Rectal smooth muscle tissue (tissue), 1 donor: Measurements from ENCODE around the gene STK32C.
A peak's percentile ranks its signal among the peaks of the same experiment; 100 is the strongest.

ENCODE experiments used
- H3K27ac ChIP-seq: one replicate; pipeline ENCODE4 v1.7.0; 2013; ENCODE audit warnings: low read depth, low read length, inconsistent platforms
- H3K27me3 ChIP-seq: one replicate; pipeline ENCODE4 v1.7.0; 2013; ENCODE audit warnings: low read length; ENCODE audit not compliant: control insufficient read depth, insufficient read depth
- H3K36me3 ChIP-seq: one replicate; pipeline ENCODE4 v1.7.0; 2013; ENCODE audit warnings: low read length; ENCODE audit not compliant: control insufficient read depth, insufficient read depth
- H3K4me1 ChIP-seq: one replicate; pipeline ENCODE4 v1.7.0; 2013; ENCODE audit warnings: low read length; ENCODE audit not compliant: control insufficient read depth, insufficient read depth
- H3K4me3 ChIP-seq: one replicate; pipeline ENCODE4 v1.7.0; 2013; ENCODE audit warnings: low read length
- H3K9ac ChIP-seq: one replicate; pipeline ENCODE4 v1.7.0; 2013; ENCODE audit warnings: low read length

STK32C gene

DNA sequence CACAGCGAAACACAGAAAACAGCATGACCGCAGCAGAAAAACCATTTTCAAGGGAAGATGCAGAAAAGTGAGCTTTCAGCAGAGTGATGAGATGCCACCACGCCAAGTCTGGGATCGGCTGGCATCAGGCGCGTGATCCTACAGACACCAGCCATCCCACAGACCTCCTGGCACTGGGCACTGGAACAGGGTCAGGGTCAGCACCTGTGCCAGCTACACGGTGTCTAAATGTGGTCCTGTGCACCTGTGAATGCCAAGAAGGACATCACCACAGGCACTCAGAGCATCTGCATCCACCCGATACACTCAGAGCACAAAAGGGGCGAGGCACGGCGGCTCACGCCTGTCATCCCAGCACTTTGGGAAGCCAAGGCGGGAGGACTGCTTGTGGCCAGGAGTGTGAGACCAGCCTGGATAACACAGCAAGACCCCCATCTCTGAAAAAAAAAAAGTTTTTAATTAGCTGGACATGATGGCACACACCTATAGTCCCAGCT is 31.5 kb downstream of the STK32C start:
- Histone ChIP-seq H3K27ac (no peak overlapping the region), H3K4me1 (peaks cover 12% of the 10 kb centered on the region), H3K27me3 (no peaks in the 10 kb centered on the region), H3K36me3 (no peaks in the 10 kb centered on the region), H3K4me3 (no peak overlapping the region), H3K9ac (no peak overlapping the region)

DNA sequence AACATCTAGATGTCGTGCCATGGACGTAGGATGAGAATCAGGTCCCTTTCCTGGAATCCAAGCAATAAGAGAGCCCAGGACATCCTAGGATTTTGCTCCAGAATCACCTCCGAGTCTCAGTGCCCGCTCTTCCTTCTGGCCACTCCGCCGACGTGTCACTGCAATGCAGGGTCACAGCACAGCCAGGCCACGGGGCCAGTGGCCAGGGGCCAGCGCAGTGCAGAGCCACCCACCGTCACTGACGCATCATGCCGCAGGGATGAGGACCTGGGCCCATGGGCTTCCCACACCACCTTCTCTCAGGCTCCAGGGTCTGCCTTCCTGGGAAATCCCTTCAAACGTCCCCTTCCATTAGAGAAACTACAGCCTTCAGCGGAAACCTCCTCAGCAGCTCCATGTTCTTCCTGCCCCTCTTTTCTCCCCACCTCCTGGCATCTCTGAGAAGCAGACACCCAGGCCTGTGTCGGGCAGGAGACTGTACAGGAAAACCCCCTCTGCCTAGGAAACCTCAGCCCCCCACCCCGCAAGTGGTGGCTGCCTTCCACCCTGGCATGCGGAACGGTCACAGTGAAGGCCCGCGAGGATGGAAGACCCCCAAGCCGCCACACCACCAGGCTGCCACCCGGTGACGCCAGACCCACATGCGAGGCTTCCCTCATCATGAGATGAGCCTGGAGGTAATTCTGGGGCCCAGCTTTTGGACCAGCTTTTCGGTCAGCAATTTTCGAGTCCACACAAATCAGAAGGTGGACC is 32.1 kb downstream of the STK32C start:
- no peak overlapping the region for H3K4me3 ChIP-seq
- no peak overlapping the region for H3K27ac ChIP-seq
- no peaks in the 10 kb centered on the region for H3K36me3 ChIP-seq
- peaks cover 12% of the 10 kb centered on the region for H3K4me1 ChIP-seq
- H3K9ac ChIP-seq: no peak overlapping the region
- no peaks in the 10 kb centered on the region for H3K27me3 ChIP-seq

DNA sequence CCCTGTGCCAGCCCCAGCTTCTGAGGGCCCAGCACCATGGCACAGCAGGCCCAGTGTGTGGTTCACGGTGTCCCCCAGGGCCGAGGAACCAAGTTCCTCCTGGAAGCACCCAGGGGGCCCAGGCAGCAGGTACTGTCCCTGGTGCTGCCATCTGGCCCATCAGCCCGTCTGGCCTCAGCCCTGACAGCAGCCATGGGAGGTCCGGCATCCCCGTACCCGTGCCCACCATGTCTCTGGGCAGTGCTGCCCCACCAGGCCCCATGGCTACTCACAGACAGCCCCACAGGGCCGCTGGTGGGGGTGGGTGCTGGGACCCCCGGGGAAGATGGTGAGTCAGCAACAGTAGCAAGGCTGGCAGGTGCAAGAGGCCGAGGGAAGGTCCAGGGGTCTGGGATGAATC is 32.8 kb downstream of the STK32C start:
- H3K36me3 ChIP-seq: no peaks in the 10 kb centered on the region
- H3K27me3 ChIP-seq: no peaks in the 10 kb centered on the region
- H3K9ac ChIP-seq: no peak overlapping the region
- no peak overlapping the region for H3K27ac ChIP-seq
- H3K4me3 ChIP-seq: no peak overlapping the region
- H3K4me1 ChIP-seq: peaks cover 12% of the 10 kb centered on the region

GRCh38 chr10:132274581-132274980 is 33.2 kb downstream of the STK32C start:
- no peak overlapping the region for H3K27ac ChIP-seq
- H3K4me3 ChIP-seq: no peak overlapping the region
- H3K9ac ChIP-seq: no peak overlapping the region
- H3K4me1 ChIP-seq: peaks cover 12% of the 10 kb centered on the region
- no peaks in the 10 kb centered on the region for H3K27me3 ChIP-seq
- H3K36me3 ChIP-seq: no peaks in the 10 kb centered on the region

GRCh38 chr10:132273966-132274365 is 33.8 kb downstream of the STK32C start:
- Histone ChIP-seq H3K27me3 (no peaks in the 10 kb centered on the region), H3K4me3 (no peak overlapping the region), H3K4me1 (peaks cover 12% of the 10 kb centered on the region), H3K27ac (no peak overlapping the region), H3K36me3 (no peaks in the 10 kb centered on the region), H3K9ac (no peak overlapping the region)

DNA sequence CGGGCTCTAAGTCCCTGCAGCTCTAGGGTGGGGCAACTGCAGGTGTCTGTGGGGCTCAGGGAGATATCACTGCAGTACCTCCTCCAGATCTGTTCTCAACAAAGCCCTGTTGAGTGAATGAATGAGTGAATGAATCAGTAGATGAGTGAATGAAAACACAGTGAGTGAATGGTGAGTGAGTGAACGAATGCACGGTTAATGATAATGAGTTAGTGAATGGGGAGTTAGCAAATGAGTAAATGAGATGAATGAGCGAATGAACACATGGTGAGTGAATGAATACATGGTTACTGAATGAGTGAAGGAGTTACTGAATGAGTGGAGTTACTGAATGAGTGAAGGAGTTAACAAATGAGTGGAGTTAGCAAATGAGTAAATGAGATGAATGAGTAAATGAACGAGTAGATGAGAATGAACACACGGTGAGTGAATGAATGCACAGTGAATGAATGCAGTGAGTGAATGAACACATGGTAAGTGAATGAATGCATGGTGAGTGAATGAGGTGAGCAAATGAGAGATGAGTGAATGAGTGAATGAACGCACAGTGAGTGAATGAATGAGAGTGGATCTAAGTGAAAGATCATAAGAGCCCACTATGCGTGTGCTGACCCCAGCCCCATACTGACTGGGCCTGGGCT is 34.3 kb downstream of the STK32C start:
- no peak overlapping the region for H3K4me3 ChIP-seq
- H3K27ac ChIP-seq: no peak overlapping the region
- H3K9ac ChIP-seq: no peak overlapping the region
- H3K4me1 ChIP-seq: peaks cover 12% of the 10 kb centered on the region
- no peaks in the 10 kb centered on the region for H3K36me3 ChIP-seq
- H3K27me3 ChIP-seq: no peaks in the 10 kb centered on the region

DNA sequence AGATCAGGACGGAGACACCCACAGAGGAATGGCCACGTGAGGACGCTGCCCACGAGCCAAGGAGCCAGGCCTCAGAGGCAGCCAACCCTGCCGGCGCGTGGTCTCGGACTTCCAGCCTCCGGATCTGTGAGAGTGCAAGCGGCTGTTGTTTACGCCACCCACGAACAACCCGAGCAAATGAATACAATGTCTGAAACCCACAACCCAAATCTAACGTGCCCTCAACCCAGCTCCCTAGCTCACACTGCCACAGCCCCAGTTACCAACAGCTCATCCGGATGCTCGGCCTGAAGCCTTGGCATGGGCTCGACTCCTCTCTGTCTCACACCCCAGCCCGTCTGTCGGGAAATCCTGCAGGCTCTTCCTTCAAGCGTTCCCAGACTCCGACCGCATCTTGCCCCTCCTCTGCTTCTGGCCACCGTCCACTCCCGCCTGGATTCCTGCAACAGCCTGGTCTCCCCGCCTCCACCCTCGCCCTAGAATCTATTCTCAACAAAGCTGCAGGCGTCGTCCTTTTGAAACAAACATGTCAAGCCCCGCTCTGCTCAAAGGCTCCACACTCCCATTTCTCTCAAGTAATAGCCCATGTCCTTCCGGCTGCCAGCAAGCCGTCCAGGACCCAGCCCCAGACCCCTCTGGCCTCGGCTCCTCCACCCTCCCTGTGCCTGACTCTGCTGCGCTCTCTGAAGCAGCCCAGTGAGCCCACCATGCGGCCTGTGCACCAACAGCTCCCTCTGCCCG is 35.3 kb downstream of the STK32C start:
- Histone ChIP-seq H3K27ac (peak overlapping the region; percentile 59), H3K36me3 (no peaks in the 10 kb centered on the region), H3K4me3 (peak overlapping the region; percentile 27), H3K9ac (peak overlapping the region; percentile 33), H3K4me1 (peaks cover 12% of the 10 kb centered on the region), H3K27me3 (no peaks in the 10 kb centered on the region)

DNA sequence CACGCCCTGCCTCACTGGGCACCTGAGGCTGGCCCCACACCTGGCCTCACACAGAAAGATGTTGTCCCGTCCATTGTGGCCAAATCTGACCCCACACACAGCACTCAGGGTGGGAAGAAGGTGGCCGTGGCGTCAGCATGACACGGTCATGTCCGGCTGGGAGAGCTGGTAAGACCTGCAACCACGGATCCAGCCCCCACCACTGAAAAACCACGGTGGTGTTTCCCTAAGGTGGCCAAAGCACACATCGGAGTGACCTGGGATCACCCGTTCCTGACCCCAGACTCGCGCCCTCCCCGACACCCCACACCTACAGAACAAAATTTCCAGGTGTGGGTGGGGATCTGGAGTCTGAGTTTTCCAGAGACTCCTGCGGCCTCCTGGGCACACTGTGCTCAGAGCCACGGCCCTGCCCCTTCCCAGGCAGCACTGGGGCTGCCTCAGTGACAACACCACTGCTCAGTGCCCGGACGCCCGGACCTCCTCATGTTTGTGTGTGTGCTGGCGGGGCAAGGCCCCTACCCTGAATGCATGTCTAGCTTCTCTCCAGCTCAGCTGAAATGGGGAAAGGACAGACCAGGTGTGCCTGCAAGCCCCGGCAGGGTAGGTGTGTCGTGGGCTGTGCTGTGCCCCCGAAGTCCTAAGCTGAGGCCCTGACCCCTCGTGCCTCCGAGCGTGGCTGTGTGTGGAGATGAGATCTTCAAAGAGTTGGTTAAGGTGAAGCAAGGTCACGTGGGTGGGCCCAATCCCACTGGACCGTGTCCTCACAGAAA is 36.1 kb downstream of the STK32C start:
- no peaks in the 10 kb centered on the region for H3K36me3 ChIP-seq
- H3K9ac ChIP-seq: peak overlapping the region; percentile 33
- H3K27me3 ChIP-seq: no peaks in the 10 kb centered on the region
- peaks cover 12% of the 10 kb centered on the region for H3K4me1 ChIP-seq
- H3K4me3 ChIP-seq: peak overlapping the region; percentile 27
- peak overlapping the region; percentile 59 for H3K27ac ChIP-seq

DNA sequence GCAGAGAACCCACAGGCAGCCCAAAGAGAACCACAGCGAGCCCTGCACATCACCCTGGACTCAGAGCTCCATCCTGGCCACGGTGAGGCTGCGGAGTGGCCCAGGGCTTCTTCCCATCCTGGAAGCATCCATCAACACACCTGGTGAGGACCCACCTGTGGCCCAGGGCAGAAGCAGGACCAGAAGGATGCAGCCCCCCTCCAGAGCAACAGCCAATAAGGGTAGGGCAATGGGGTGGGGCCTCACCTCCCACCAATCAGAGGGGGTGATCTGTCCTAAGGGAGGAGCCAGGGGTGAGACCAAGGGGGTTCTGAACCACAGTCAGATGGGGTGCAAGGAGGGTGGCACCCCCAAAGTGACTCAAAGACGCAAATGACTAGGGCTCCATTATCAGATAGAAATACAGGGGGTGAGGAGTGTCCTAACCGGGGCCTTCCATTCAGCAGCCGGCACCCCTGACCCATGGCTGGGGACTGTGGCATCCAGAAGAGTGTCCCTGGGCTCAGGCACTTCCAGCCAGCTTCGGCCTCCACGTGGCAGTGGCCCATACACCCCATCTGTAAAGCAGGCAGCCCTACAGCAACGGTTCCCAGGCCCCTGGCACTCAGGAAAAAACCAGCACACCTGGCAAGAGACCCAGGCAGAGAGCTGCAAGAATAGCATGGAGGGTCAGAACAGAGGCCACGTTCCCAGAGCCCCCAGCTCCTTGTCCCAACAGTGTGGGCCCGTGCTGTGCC is 36.9 kb downstream of the STK32C start:
- H3K4me3 ChIP-seq: no peak overlapping the region
- no peaks in the 10 kb centered on the region for H3K27me3 ChIP-seq
- peaks cover 12% of the 10 kb centered on the region for H3K4me1 ChIP-seq
- H3K27ac ChIP-seq: no peak overlapping the region
- H3K36me3 ChIP-seq: no peaks in the 10 kb centered on the region
- H3K9ac ChIP-seq: no peak overlapping the region

GRCh38 chr10:132270256-132270655 is 37.5 kb downstream of the STK32C start:
- H3K27ac ChIP-seq: no peak overlapping the region
- H3K4me1 ChIP-seq: peaks cover 13% of the 10 kb centered on the region
- H3K27me3 ChIP-seq: no peaks in the 10 kb centered on the region
- no peak overlapping the region for H3K4me3 ChIP-seq
- H3K36me3 ChIP-seq: no peaks in the 10 kb centered on the region
- no peak overlapping the region for H3K9ac ChIP-seq

- H3K4me3 ChIP-seq: no peak overlapping the region
- H3K36me3 ChIP-seq: no peaks in the 10 kb centered on the region
- H3K27me3 ChIP-seq: no peaks in the 10 kb centered on the region
- H3K4me1 ChIP-seq: peaks cover 15% of the 10 kb centered on the region
- no peak overlapping the region for H3K9ac ChIP-seq
- H3K27ac ChIP-seq: no peak overlapping the region
Observed at GRCh38 chr10:132269266-132270230, 38.2 kb downstream of the STK32C start.
